ENCODE results near the gene NNAT.

NNAT gene

GRCh38 chr20:37518606-37519507 is 2.2 kb upstream of the NNAT start:
- H3K36me3 ChIP-seq (ENCODE audit: control insufficient read depth, insufficient read depth, low read length, severe bottlenecking), result peaks cover 55% of the 10 kb centered on the region

DNA sequence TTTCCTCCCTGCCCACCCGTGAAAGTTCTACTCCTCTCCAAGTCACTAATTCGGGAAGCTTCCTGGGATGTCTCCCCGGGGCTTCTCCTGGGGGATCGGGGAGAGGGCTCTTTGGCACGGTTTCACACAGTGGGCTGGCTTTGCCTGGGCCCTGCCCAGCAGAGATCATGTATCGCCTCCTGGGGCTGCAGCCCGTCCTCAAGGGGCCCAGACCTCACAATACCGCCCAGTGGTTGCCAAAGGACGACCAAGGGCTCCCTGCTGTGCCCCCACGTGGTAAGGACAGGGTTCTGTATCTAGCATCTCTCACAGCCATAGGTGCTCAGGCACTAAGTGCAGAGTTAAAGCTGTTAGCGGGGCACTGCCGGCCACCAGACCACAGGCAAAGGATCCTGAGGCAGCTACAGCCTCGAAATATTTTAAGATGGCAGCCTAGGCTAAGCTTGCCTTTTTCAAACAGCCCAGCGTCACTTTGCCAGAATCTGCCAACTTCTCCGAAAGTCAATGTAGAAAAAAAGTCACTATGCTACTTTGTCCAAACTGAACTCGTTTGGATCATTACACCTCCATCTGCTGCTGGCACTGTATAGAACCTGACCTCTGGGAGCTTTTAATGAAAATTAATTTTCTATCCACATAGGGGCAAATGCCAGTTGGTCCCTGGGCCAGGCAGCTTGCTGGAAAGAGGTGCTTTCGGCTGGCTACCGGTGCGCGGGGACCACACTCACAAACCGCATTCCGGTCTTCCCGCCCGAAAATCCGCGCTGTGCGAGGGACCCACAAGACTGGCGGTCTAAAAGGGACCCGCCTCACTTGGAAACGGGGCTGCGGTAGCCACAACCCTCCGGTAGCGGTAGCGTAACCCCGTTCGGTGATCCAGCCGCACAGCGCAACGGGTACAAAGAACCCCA is 1.3 kb upstream of the NNAT start:
- Histone ChIP-seq H3K27me3 (replicated peaks; ENCODE audit: control insufficient read depth, insufficient read depth, low read length) (no peaks in the 10 kb centered on the region), H3K9me3 (ENCODE audit: control insufficient read depth, low read length) (no peaks in the 10 kb centered on the region), H3K36me3 (ENCODE audit: control insufficient read depth, insufficient read depth, low read length, severe bottlenecking) (peaks cover 45% of the 10 kb centered on the region), H3K4me3 (ENCODE audit: low read length) (no peak overlapping the region), H3K4me1 (ENCODE audit: control insufficient read depth, insufficient read depth, low read length) (peaks cover 51% of the 10 kb centered on the region), H3K9ac (ENCODE audit: low read length) (no peak overlapping the region)
- no peak for DNase-seq (ENCODE audit: low read depth)

More at GRCh38 chr20:37518606-37519507, 2.2 kb upstream of the NNAT start:
- no peak for DNase-seq (ENCODE audit: low read depth)
- Histone ChIP-seq H3K9ac (ENCODE audit: low read length) (no peak overlapping the region), H3K4me3 (ENCODE audit: low read length) (no peak overlapping the region), H3K4me1 (ENCODE audit: control insufficient read depth, insufficient read depth, low read length) (peaks cover 44% of the 10 kb centered on the region), H3K27me3 (replicated peaks; ENCODE audit: control insufficient read depth, insufficient read depth, low read length) (no peaks in the 10 kb centered on the region), H3K9me3 (ENCODE audit: control insufficient read depth, low read length) (no peaks in the 10 kb centered on the region)

GRCh38 chr20:37520419-37520955 is 563 bp upstream of the NNAT start:
- DNase-seq (ENCODE audit: low read depth), result no peak
- no peak overlapping the region for H3K4me3 ChIP-seq (ENCODE audit: low read length)
- no peak overlapping the region for H3K9ac ChIP-seq (ENCODE audit: low read length)
- peaks cover 38% of the 10 kb centered on the region for H3K36me3 ChIP-seq (ENCODE audit: control insufficient read depth, insufficient read depth, low read length, severe bottlenecking)
- no peaks in the 10 kb centered on the region for H3K27me3 ChIP-seq (replicated peaks; ENCODE audit: control insufficient read depth, insufficient read depth, low read length)
- no peaks in the 10 kb centered on the region for H3K9me3 ChIP-seq (ENCODE audit: control insufficient read depth, low read length)
- H3K4me1 ChIP-seq (ENCODE audit: control insufficient read depth, insufficient read depth, low read length), result peaks cover 57% of the 10 kb centered on the region

GRCh38 chr20:37522260-37523011 is 1.4 kb downstream of the NNAT start:
- H3K4me1 ChIP-seq (ENCODE audit: control insufficient read depth, insufficient read depth, low read length), result peaks cover 53% of the 10 kb centered on the region
- H3K27me3 ChIP-seq (replicated peaks; ENCODE audit: control insufficient read depth, insufficient read depth, low read length), result no peaks in the 10 kb centered on the region
- H3K4me3 ChIP-seq (ENCODE audit: low read length), result no peak overlapping the region
- no peaks in the 10 kb centered on the region for H3K9me3 ChIP-seq (ENCODE audit: control insufficient read depth, low read length)
- no peak for DNase-seq (ENCODE audit: low read depth)
- no peak overlapping the region for H3K9ac ChIP-seq (ENCODE audit: low read length)
- peaks cover 23% of the 10 kb centered on the region for H3K36me3 ChIP-seq (ENCODE audit: control insufficient read depth, insufficient read depth, low read length, severe bottlenecking)

GRCh38 chr20:37523012-37523391 is 2.0 kb downstream of the NNAT start:
- Histone ChIP-seq H3K4me3 (ENCODE audit: low read length) (no peak overlapping the region), H3K9ac (ENCODE audit: low read length) (no peak overlapping the region), H3K9me3 (ENCODE audit: control insufficient read depth, low read length) (no peaks in the 10 kb centered on the region), H3K4me1 (ENCODE audit: control insufficient read depth, insufficient read depth, low read length) (peaks cover 47% of the 10 kb centered on the region), H3K27me3 (replicated peaks; ENCODE audit: control insufficient read depth, insufficient read depth, low read length) (no peaks in the 10 kb centered on the region), H3K36me3 (ENCODE audit: control insufficient read depth, insufficient read depth, low read length, severe bottlenecking) (peaks cover 18% of the 10 kb centered on the region)
- DNase-seq (ENCODE audit: low read depth), result no peak

DNA sequence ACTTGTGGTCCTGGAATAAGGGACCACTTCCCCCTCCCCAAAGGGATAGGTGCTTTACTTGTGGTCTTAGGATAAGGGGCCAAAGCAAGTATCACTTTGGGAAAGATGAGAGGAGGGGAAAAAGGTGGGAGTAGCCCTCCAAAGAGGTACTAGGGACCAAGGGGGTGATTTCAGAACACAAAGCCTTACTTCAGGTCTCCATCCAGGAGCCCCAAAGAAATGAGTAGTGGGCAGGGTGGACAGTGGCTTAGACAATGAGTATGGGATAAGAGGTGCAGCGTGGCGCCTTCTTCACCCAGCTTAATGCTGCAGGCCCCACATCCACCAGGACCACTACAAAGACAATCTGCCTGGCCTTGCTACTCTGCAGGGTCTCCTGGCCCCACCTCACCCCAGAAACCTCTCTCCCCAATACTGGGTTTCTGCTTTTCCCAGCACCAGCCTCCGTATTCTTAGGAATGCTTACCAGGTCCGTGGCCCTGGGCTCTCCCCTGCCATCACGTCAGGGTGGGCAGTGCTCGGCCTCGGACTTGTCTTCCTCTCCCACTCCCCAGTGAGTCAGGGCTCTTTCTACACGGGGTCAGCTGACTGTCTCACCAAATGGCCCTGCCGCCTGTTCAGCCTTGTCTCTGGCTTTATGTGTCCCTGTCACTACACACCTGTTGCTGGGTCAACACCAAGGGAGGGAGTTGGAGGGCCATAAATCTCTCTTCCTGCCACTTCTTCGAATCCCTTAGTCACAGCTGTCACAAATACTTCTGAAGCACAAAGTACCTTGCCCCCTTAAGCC is 3.1 kb downstream of the NNAT start:
- no peak overlapping the region for H3K4me3 ChIP-seq (ENCODE audit: low read length)
- H3K27me3 ChIP-seq (replicated peaks; ENCODE audit: control insufficient read depth, insufficient read depth, low read length), result no peaks in the 10 kb centered on the region
- no peak for DNase-seq (ENCODE audit: low read depth)
- H3K36me3 ChIP-seq (ENCODE audit: control insufficient read depth, insufficient read depth, low read length, severe bottlenecking), result peaks cover 7% of the 10 kb centered on the region
- H3K9ac ChIP-seq (ENCODE audit: low read length), result no peak overlapping the region
- no peaks in the 10 kb centered on the region for H3K9me3 ChIP-seq (ENCODE audit: control insufficient read depth, low read length)
- peaks cover 46% of the 10 kb centered on the region for H3K4me1 ChIP-seq (ENCODE audit: control insufficient read depth, insufficient read depth, low read length)

DNA sequence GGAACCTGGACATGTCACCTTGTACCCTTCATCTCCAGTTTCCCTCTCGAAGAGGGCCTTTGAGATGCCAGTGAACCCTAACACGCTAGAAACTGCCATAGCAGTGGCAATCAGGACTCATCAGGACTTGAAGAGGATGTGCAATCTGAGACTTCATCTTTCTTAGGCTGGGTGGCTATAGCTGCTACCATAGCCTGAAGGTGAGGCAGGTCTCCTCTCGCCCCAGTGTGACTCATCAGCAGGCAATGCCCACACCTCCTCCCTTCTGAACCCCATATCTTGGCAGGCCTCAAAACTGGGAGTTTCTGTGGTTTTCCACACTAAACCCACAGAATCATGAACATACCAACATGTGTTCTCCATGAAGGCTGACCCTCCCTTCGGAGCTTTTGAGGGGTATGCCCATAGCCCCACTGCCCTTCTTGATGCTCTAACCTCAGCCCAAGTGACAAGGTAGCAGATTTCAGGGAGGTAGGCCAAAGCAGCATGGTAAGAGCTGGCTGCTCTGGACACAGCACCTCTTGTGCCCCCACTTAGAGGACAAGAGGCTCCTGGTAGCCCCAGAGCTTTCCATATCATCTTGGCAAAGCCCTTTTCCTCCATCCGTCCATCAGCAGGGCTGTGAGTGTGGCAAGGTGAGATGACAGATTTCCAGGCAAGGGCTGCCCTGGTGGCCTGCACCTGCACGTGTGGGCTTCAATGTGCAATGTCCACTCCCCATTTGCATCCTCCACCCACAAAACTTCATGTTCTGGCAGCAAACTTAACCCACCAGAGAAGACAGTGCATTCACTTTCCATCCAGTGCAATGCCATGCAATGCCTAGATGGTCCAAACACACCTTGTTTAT is 4.0 kb downstream of the NNAT start:
- peaks cover 6% of the 10 kb centered on the region for H3K36me3 ChIP-seq (ENCODE audit: control insufficient read depth, insufficient read depth, low read length, severe bottlenecking)
- DNase-seq (ENCODE audit: low read depth), result peak; percentile 32
- H3K9ac ChIP-seq (ENCODE audit: low read length), result no peak overlapping the region
- peak overlapping the region; percentile 88 for H3K4me3 ChIP-seq (ENCODE audit: low read length)
- no peaks in the 10 kb centered on the region for H3K9me3 ChIP-seq (ENCODE audit: control insufficient read depth, low read length)
- peaks cover 38% of the 10 kb centered on the region for H3K4me1 ChIP-seq (ENCODE audit: control insufficient read depth, insufficient read depth, low read length)
- no peaks in the 10 kb centered on the region for H3K27me3 ChIP-seq (replicated peaks; ENCODE audit: control insufficient read depth, insufficient read depth, low read length)

GRCh38 chr20:37525810-37526209 is 4.8 kb downstream of the NNAT start:
- H3K4me1 ChIP-seq (ENCODE audit: control insufficient read depth, insufficient read depth, low read length), result peaks cover 34% of the 10 kb centered on the region
- H3K36me3 ChIP-seq (ENCODE audit: control insufficient read depth, insufficient read depth, low read length, severe bottlenecking), result no peaks in the 10 kb centered on the region
- no peaks in the 10 kb centered on the region for H3K9me3 ChIP-seq (ENCODE audit: control insufficient read depth, low read length)
- peak overlapping the region; percentile 97 for H3K9ac ChIP-seq (ENCODE audit: low read length)
- H3K4me3 ChIP-seq (ENCODE audit: low read length), result peak overlapping the region; percentile 88
- no peaks in the 10 kb centered on the region for H3K27me3 ChIP-seq (replicated peaks; ENCODE audit: control insufficient read depth, insufficient read depth, low read length)
- no peak for DNase-seq (ENCODE audit: low read depth)

DNA sequence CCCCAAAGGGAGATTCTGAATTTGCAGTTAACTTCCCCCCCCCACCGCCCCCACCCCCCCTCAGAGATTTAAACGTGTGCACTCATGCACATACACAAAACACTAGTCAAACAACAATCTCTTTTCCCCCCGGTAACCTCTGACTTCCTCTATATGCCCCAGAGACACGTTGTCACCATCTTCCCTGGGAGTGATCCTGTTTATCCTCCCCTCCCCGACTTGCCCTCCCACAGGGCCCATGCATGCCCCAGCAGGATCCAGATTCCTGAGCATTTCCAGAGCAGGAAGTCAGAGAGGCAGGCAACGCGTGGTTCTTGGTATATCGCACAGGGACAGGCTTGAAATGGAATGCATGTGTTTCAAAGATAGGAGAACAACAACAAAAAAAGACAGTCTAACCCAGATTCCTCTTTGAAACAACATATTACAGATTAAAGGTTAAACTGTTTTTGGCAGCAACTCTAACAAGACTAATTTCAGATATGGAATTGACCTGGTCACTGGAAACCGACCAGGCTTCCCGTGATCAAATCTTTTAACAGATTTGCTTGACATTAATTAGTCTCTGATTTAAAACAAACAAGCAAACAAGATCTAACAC is 5.3 kb downstream of the NNAT start:
- Histone ChIP-seq H3K9ac (ENCODE audit: low read length) (peak overlapping the region; percentile 97), H3K36me3 (ENCODE audit: control insufficient read depth, insufficient read depth, low read length, severe bottlenecking) (no peaks in the 10 kb centered on the region), H3K4me1 (ENCODE audit: control insufficient read depth, insufficient read depth, low read length) (peaks cover 34% of the 10 kb centered on the region), H3K9me3 (ENCODE audit: control insufficient read depth, low read length) (no peaks in the 10 kb centered on the region), H3K4me3 (ENCODE audit: low read length) (peak overlapping the region; percentile 88), H3K27me3 (replicated peaks; ENCODE audit: control insufficient read depth, insufficient read depth, low read length) (no peaks in the 10 kb centered on the region)
- DNase-seq (ENCODE audit: low read depth), result peak; percentile 78

All from adipocyte (in vitro differentiated cells).